Thyroid gland (tissue), 4 donors: ENCODE data around the gene TPRG1.

Source experiments
- POLR2A ChIP-seq, 2 donors: fragments of 450-650 bp; IDR thresholded peaks; one replicate each; pipeline ENCODE4 v1.6.1; 2017; ENCODE audit warnings: antibody characterized with exemption in 2 of 2, mild to moderate bottlenecking in 2 of 2, moderate library complexity in 1 of 2
- TF ChIP-seq, protein P1 (sequence below), 6 experiments: fragments of 200-600 bp in 3 of 6; fragments of 450-650 bp in 3 of 6; sonication (generic) in 3 of 6; IDR thresholded peaks; one replicate each; pipeline ENCODE4 v1.5.1; 2016 to 2019; ENCODE audit warnings: antibody characterized with exemption in 6 of 6, mild to moderate bottlenecking in 2 of 6, inconsistent platforms in 1 of 6, moderate library complexity in 1 of 6

DNA sequence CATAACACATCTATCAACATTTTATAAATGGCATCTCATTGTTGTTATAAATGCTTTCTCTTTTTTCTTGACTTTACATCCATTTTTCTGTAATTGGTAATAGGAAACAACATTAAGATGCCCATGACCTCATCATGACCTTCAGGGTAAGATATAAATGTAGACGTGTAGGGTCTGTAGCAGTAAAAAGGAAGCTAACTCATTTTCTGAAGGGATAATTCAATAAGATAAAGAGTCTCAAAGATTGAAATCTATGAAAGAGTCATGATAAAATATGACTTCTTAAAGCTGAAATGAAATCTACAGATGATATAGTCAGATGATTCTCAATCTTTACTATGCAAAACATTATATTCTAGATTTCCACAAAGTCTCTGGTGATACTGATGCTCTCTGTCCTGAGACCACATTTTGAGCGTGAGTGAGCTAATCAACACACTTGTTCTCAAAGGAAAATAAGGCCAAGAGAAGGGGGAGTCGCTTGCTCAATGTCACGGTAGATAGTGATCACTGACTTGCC lies 38.5 kb downstream of the TPRG1 start:
- TF ChIP-seq, protein P1, sequence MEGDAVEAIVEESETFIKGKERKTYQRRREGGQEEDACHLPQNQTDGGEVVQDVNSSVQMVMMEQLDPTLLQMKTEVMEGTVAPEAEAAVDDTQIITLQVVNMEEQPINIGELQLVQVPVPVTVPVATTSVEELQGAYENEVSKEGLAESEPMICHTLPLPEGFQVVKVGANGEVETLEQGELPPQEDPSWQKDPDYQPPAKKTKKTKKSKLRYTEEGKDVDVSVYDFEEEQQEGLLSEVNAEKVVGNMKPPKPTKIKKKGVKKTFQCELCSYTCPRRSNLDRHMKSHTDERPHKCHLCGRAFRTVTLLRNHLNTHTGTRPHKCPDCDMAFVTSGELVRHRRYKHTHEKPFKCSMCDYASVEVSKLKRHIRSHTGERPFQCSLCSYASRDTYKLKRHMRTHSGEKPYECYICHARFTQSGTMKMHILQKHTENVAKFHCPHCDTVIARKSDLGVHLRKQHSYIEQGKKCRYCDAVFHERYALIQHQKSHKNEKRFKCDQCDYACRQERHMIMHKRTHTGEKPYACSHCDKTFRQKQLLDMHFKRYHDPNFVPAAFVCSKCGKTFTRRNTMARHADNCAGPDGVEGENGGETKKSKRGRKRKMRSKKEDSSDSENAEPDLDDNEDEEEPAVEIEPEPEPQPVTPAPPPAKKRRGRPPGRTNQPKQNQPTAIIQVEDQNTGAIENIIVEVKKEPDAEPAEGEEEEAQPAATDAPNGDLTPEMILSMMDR (IDR thresholded peaks at IDR 0.05), result no peak
- TF ChIP-seq POLR2A (IDR thresholded peaks at IDR 0.05), result no peak
